Measurements from ENCODE around the gene SLC41A3.

The SLC41A3 gene

GRCh38 chr3:126110431-126111125 is 26.7 kb upstream of the SLC41A3 start:
- TF ChIP-seq, protein P1, sequence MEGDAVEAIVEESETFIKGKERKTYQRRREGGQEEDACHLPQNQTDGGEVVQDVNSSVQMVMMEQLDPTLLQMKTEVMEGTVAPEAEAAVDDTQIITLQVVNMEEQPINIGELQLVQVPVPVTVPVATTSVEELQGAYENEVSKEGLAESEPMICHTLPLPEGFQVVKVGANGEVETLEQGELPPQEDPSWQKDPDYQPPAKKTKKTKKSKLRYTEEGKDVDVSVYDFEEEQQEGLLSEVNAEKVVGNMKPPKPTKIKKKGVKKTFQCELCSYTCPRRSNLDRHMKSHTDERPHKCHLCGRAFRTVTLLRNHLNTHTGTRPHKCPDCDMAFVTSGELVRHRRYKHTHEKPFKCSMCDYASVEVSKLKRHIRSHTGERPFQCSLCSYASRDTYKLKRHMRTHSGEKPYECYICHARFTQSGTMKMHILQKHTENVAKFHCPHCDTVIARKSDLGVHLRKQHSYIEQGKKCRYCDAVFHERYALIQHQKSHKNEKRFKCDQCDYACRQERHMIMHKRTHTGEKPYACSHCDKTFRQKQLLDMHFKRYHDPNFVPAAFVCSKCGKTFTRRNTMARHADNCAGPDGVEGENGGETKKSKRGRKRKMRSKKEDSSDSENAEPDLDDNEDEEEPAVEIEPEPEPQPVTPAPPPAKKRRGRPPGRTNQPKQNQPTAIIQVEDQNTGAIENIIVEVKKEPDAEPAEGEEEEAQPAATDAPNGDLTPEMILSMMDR (IDR thresholded peaks at IDR 0.05; ENCODE audit: insufficient read depth, missing control alignments) = no peak
- no peak for DNase-seq (ENCODE audit: insufficient read length, low spot score)
- FAIRE-seq = no peak

DNA sequence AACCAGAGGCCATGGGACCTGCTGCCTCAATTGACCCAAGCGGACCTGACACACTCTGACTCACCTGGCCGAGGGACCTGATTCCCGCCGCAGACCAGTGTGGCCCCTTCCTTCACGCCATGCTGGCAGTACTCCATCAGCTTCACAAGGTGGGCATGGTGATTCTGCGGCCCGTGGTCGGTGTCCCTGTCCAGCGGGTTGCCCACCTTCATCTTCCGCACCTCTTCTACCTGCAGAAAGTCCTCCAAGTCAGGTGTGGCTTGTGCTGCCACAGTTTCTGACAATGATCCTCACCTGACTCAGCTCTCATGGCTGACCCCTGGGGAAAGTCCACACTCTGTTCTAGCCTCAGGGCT is 25.9 kb upstream of the SLC41A3 start:
- TF ChIP-seq, protein P1 (IDR thresholded peaks at IDR 0.05; ENCODE audit: insufficient read depth, missing control alignments) = no peak
- no peak for DNase-seq (ENCODE audit: insufficient read length, low spot score)

GRCh38 chr3:126109146-126109879 is 25.4 kb upstream of the SLC41A3 start:
- DNase-seq (ENCODE audit: insufficient read length, low spot score) (no peak), FAIRE-seq (no peak)
- TF ChIP-seq, protein P1 (IDR thresholded peaks at IDR 0.05; ENCODE audit: insufficient read depth, missing control alignments) = no peak

More for the DNA sequence above, 25.9 kb upstream of the SLC41A3 start:
- FAIRE-seq = no peak

DNA sequence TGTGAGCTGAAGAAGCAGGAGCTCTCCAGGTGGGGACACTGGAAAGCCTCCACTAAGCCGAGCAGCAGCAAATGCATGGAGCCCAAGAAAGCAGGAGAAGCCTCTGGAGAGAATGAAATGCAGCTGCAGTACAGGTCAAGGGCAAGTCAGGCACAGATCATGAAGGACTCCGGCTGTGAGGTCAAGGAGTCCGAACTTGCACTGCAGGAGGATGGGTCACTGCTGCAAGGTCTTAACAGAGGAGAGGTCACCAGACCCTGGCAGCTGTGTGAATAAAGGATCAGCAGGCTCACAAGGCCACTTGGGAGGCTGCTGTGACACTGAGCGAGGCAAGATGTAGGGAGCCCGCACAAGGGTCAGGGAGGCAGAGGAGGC is 24.7 kb upstream of the SLC41A3 start:
- TF ChIP-seq, protein P1 (IDR thresholded peaks at IDR 0.05; ENCODE audit: insufficient read depth, missing control alignments) = no peak
- DNase-seq (ENCODE audit: insufficient read length, low spot score) (no peak), FAIRE-seq (no peak)

DNA sequence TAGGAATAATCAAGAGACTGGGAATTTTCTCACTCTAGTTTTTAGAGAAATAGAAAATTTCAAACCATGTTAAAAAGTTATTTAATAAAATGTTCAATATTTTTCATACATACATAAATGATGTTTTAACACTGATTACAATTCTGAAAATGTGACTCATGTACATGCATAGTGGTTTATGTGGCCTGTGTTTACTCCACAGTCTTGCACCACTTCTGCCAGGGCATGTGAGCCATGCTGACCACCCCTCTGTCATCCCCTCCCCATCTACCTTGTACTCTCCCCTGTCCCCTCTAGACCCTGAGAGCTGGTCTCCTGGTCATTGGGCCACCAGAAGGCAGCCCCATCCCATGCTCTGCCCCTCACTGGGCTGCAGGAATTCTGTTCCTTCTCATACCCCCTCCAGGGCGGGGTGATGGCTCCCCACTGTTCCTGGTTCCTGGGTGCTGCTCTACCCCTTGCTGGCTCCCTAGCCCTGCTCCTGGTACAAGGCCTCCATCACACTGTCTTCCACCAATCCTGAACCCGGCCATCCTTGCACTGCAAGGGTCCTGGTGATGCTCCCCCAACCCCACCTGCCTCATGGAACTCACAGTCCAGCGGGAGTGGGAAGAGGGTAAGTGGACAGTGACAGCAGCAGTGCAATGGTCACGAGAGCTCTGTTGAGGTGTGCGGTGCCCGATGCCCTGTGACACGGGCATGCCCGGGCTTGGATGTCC is 24.2 kb upstream of the SLC41A3 start:
- FAIRE-seq (no peak), DNase-seq (ENCODE audit: insufficient read length, low spot score) (no peak)
- TF ChIP-seq, protein P1 (IDR thresholded peaks at IDR 0.05; ENCODE audit: insufficient read depth, missing control alignments) = no peak

- TF ChIP-seq, protein P1 (IDR thresholded peaks at IDR 0.05; ENCODE audit: insufficient read depth, missing control alignments) = no peak
- DNase-seq (ENCODE audit: insufficient read length, low spot score) (no peak), FAIRE-seq (no peak)
These were observed 23.4 kb upstream of the SLC41A3 start for GRCh38 chr3:126107203-126107939.

Data from D721Med (cell line).